Muscle of leg (tissue), 11 donors: ENCODE data around the gene MORF4L1. TPM values are rescaled to one million over a fixed set of nuclear protein-coding genes. Genes with fewer than 3 reads are reported as not detected.

Experiments used
- DNase-seq: peaks from one replicate; pipeline ENCODE4 v3.0.0; 2013
- H3K27ac ChIP-seq: one replicate; pipeline ENCODE4 v1.5.1; 2013; ENCODE audit warnings: mild to moderate bottlenecking, low read length, control low read depth
- H3K27me3 ChIP-seq: one replicate; pipeline ENCODE4 v1.6.1; 2013; ENCODE audit warnings: low read length; ENCODE audit not compliant: control insufficient read depth, insufficient read depth
- H3K36me3 ChIP-seq: one replicate; pipeline ENCODE4 v1.6.1; 2013; ENCODE audit warnings: low read length; ENCODE audit not compliant: control insufficient read depth, insufficient read depth
- H3K4me1 ChIP-seq: one replicate; pipeline ENCODE4 v1.6.1; 2013; ENCODE audit warnings: low read length; ENCODE audit not compliant: control insufficient read depth, insufficient read depth
- H3K4me3 ChIP-seq: one replicate; pipeline ENCODE4 v1.5.1; 2013; ENCODE audit warnings: low read length, control low read depth
- H3K9me3 ChIP-seq: replicated peaks from 2 replicates; pipeline ENCODE4 v1.6.1; 2013; ENCODE audit warnings: low read depth, low read length; ENCODE audit not compliant: control insufficient read depth
- whole genome bisulfite sequencing: methylation state at CpG from one replicate; pipeline ENCODE4 v1.1.5; 2013; ENCODE audit warnings: missing lambda C conversion rate; ENCODE audit not compliant: insufficient coverage; 5-methylcytosine and 5-hydroxymethylcytosine counted together
- polyA plus RNA-seq, 8 donors: library from polyadenylated mRNA; unstranded; fragments of 120-200 nt; gene quantifications; one replicate each; pipeline versions ENCODE4 v1.2.1 to v1.2.3, GENCODE V29; 2013; ENCODE audit warnings: inconsistent platforms in 1 of 8, low replicate concordance in 1 of 8; ENCODE audit not compliant: insufficient read length in 8 of 8, insufficient read depth in 1 of 8
- total RNA-seq: library from RNA; stranded (reverse); fragments of 120-200 nt; gene quantifications from one replicate; pipeline ENCODE4 v1.2.4, GENCODE V29; 2013

The MORF4L1 gene
- total and polyA plus RNA-seq, 9 donors = 285 to 656 (median 558) TPM

DNA sequence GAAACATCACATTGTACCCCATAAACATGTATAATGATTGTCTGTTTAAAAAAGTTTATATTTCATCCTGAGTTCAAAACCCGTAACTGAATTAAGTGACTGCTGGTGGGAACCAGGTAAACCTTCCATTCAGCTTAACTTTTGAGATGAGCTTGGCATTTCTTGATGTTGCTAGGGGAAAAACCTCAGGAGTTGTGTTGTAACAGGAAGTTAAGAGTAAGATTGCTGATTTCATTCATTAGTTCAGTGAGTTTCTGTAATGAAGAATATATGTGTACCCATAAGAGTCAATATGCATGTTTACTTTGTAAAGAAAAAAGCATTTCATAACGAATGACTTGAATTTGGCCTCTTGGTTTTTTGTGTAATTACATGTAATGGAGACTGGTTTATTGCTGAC, 39.6 kb downstream of the MORF4L1 start:
- Histone ChIP-seq H3K27me3 (no peaks in the 10 kb centered on the region), H3K36me3 (peaks cover 66% of the 10 kb centered on the region), H3K4me3 (no peak overlapping the region), H3K27ac (no peak overlapping the region), H3K4me1 (peaks cover 9% of the 10 kb centered on the region), H3K9me3 (no peaks in the 10 kb centered on the region)
- WGBS = 100% methylated on average over 1 of the region's 2 CpGs
- DNase-seq = no peak

GRCh38 chr15:78913012-78913411, 40.3 kb downstream of the MORF4L1 start:
- Histone ChIP-seq H3K9me3 (no peaks in the 10 kb centered on the region), H3K4me3 (no peak overlapping the region), H3K36me3 (peaks cover 68% of the 10 kb centered on the region), H3K27ac (no peak overlapping the region), H3K4me1 (peaks cover 9% of the 10 kb centered on the region), H3K27me3 (no peaks in the 10 kb centered on the region)
- 88% methylated on average over 2 of the region's 3 CpGs for WGBS
- no peak for DNase-seq

- WGBS = no CpG with 5 or more reads among the region's 13 CpGs
- H3K27ac ChIP-seq = peak overlapping the region; percentile 13
- H3K4me3 ChIP-seq = no peak overlapping the region
- no peaks in the 10 kb centered on the region for H3K27me3 ChIP-seq
- H3K9me3 ChIP-seq = no peaks in the 10 kb centered on the region
- DNase-seq = no peak
- peaks cover 9% of the 10 kb centered on the region for H3K4me1 ChIP-seq
- H3K36me3 ChIP-seq = peaks cover 71% of the 10 kb centered on the region
Measured at GRCh38 chr15:78914027-78914764, 41.5 kb downstream of the MORF4L1 start.

DNA sequence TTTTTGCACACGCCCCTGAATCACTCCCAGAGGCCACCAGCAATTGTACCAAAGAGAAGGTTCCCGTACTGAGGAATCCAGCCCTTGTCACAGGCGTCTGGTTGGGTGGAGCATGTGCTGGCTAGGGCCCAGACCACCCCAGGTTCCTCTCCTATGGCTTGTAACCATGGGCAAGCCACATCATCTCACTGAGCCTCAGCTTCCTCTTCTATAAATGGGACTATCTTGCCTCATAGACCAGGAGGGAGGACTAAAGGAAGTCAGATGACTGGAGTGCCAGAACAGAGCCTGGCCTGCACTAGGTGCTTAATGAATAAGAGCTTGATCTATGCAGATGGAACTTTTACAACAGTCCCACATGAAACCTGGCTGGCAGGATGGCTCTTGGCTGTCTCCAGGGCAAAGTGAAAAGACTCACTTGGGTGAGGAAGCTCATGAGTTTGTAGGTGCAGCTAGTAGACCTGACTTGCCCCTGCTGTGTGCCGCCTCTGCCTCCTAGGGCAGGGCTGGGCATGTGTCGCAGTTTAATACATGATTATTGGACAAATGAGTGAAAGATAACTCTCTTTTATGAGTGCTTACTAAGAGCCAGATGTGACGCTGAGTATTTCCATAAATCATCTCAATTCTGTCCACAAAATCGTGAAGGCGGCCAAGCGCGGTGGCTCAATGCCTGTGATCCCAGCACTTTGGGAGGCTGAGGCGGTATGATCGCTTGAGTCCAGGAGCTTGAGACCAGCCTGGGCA, 42.8 kb downstream of the MORF4L1 start:
- Histone ChIP-seq H3K4me1 (peaks cover 9% of the 10 kb centered on the region), H3K36me3 (peaks cover 63% of the 10 kb centered on the region), H3K9me3 (no peaks in the 10 kb centered on the region), H3K4me3 (no peak overlapping the region), H3K27me3 (no peaks in the 10 kb centered on the region), H3K27ac (peak overlapping the region; percentile 3)
- peak; percentile 62 for DNase-seq
- WGBS = 60% methylated on average over 5 of the region's 12 CpGs

DNA sequence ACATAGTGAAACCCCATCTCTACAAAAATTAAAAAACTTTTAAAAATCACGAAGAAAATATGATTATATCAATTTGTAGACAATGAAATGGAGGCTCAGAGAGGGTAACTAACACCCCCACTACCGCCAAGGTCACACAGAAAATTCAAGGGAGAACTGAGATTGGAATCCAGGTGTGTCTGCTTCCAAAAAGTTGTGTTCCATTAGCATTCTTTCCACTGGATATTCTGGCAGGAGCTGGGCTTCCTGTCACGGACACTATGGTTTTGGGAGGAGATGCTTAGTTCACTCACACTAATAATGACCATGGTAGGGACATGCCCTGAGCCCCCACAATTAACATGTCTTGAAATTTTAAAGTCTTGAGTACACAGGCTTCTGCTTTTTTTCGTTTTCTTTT, 43.4 kb downstream of the MORF4L1 start:
- peaks cover 9% of the 10 kb centered on the region for H3K4me1 ChIP-seq
- H3K9me3 ChIP-seq = no peaks in the 10 kb centered on the region
- peak; percentile 71 for DNase-seq
- no peak overlapping the region for H3K27ac ChIP-seq
- no peak overlapping the region for H3K4me3 ChIP-seq
- WGBS = no CpG with 5 or more reads among the region's 4 CpGs
- H3K27me3 ChIP-seq = no peaks in the 10 kb centered on the region
- H3K36me3 ChIP-seq = peaks cover 59% of the 10 kb centered on the region

DNA sequence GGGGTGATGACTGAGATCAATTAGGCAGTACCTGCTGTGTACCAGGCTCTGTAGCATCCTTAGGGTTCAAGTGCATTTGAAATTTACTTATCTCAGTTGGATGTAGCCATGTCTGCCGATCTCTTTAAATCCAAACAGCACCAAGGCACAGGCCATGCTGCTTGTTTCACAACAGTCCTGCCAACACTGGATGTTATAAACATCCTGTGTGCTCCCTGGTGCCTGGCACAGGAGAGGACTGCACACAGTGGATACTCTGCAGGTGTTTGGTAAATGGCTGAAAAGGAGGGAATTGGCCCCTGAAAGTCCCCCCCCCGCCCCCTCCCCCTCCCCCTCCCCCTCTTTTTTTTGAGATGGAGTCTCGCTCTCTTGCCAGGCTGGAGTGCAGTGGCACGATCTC, 45.2 kb downstream of the MORF4L1 start:
- H3K4me3 ChIP-seq = no peak overlapping the region
- H3K9me3 ChIP-seq = no peaks in the 10 kb centered on the region
- H3K4me1 ChIP-seq = peaks cover 18% of the 10 kb centered on the region
- no peaks in the 10 kb centered on the region for H3K27me3 ChIP-seq
- 89% methylated on average over 1 of the region's 4 CpGs for whole genome bisulfite sequencing
- H3K27ac ChIP-seq = no peak overlapping the region
- DNase-seq = no peak
- H3K36me3 ChIP-seq = peaks cover 68% of the 10 kb centered on the region

- no peak overlapping the region for H3K27ac ChIP-seq
Measured at GRCh38 chr15:78921517-78921916, 48.8 kb downstream of the MORF4L1 start.

DNA sequence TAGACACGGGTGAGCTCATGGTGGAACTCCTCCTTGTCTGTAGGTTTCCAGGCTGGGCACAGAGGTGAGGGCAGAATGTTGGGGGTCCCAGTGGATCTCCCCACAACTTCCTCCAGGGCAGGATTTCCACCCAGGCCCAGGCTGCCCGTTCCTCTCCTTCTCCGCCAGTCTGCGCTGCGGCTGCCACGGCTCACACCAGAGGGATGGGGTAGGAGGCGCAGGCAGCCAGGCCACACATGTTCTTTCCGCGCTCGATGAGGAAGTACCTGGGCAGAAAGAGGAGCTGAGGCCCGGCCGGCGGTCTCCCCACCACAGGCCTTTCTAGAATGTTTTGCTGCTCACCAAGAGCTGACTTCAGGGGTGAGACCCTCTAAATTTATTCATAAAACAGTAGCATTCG, 49.2 kb downstream of the MORF4L1 start:
- Histone ChIP-seq H3K27ac (peak overlapping the region; percentile 36), H3K4me3 (no peak overlapping the region), H3K27me3 (no peaks in the 10 kb centered on the region), H3K9me3 (no peaks in the 10 kb centered on the region), H3K4me1 (peaks cover 13% of the 10 kb centered on the region), H3K36me3 (peaks cover 60% of the 10 kb centered on the region)
- 77% methylated on average over 8 of the region's 14 CpGs for WGBS
- DNase-seq = no peak

More at GRCh38 chr15:78921517-78921916, 48.8 kb downstream of the MORF4L1 start:
- peaks cover 13% of the 10 kb centered on the region for H3K4me1 ChIP-seq
- H3K9me3 ChIP-seq = no peaks in the 10 kb centered on the region
- DNase-seq = no peak
- 53% methylated on average over 5 of the region's 6 CpGs for WGBS
- peaks cover 56% of the 10 kb centered on the region for H3K36me3 ChIP-seq
- H3K4me3 ChIP-seq = no peak overlapping the region
- no peaks in the 10 kb centered on the region for H3K27me3 ChIP-seq

GRCh38 chr15:78922527-78922926, 49.8 kb downstream of the MORF4L1 start:
- no peaks in the 10 kb centered on the region for H3K9me3 ChIP-seq
- H3K27me3 ChIP-seq = no peaks in the 10 kb centered on the region
- H3K4me1 ChIP-seq = peaks cover 13% of the 10 kb centered on the region
- H3K27ac ChIP-seq = peak overlapping the region; percentile 44
- WGBS = 27% methylated on average over 4 of the region's 7 CpGs
- H3K36me3 ChIP-seq = peaks cover 66% of the 10 kb centered on the region
- DNase-seq = peak; percentile 86
- no peak overlapping the region for H3K4me3 ChIP-seq

DNA sequence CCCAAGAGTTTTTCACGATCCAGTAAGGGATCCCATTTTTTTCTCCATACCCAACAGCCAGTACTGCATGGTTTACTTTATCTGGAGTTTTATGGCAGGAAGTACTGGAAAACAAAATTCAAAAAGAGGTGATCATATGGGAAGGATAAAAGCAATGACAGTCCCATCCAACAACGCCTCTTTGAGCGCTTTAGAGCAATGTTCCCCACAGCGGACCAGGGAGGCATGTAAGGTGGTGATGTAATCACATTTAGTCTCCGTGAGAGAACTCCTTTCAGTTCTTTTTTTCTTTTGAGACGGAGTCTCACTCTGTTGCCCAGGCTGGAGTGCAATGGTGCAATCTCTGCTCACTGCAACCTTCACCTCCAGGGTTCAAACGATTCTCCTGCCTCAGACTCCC, 50.3 kb downstream of the MORF4L1 start:
- H3K4me1 ChIP-seq = peaks cover 13% of the 10 kb centered on the region
- H3K27ac ChIP-seq = peak overlapping the region; percentile 44
- WGBS = 31% methylated on average over 3 of the region's 7 CpGs
- no peak overlapping the region for H3K4me3 ChIP-seq
- peaks cover 65% of the 10 kb centered on the region for H3K36me3 ChIP-seq
- no peaks in the 10 kb centered on the region for H3K27me3 ChIP-seq
- no peaks in the 10 kb centered on the region for H3K9me3 ChIP-seq
- DNase-seq = no peak
